ENCODE data around the gene ANTXR1.

Gene ANTXR1

GRCh38 chr2:69157441-69157840, 144.5 kb downstream of the ANTXR1 start:
- TF ChIP-seq CTCF (IDR thresholded peaks at IDR 0.05; ENCODE audit: borderline replicate concordance, insufficient read depth, low read depth, low read length): no peak
- no peak overlapping the region for H3K4me3 ChIP-seq (ENCODE audit: low read depth, low read length)

- H3K4me3 ChIP-seq (ENCODE audit: low read depth, low read length): no peak overlapping the region
- TF ChIP-seq CTCF (IDR thresholded peaks at IDR 0.05; ENCODE audit: borderline replicate concordance, insufficient read depth, low read depth, low read length): no peak
Measured at GRCh38 chr2:69159986-69160385, 147.0 kb downstream of the ANTXR1 start.

GRCh38 chr2:69162057-69162456, 149.1 kb downstream of the ANTXR1 start:
- no peak for TF ChIP-seq CTCF (IDR thresholded peaks at IDR 0.05; ENCODE audit: borderline replicate concordance, insufficient read depth, low read depth, low read length)
- H3K4me3 ChIP-seq (ENCODE audit: low read depth, low read length): no peak overlapping the region

- H3K4me3 ChIP-seq (ENCODE audit: low read depth, low read length): no peak overlapping the region
- no peak for TF ChIP-seq CTCF (IDR thresholded peaks at IDR 0.05; ENCODE audit: borderline replicate concordance, insufficient read depth, low read depth, low read length)
Measured at GRCh38 chr2:69163109-69163508, 150.1 kb downstream of the ANTXR1 start.

GRCh38 chr2:69163556-69163955, 150.6 kb downstream of the ANTXR1 start:
- H3K4me3 ChIP-seq (ENCODE audit: low read depth, low read length): no peak overlapping the region

GRCh38 chr2:69164061-69164778, 151.2 kb downstream of the ANTXR1 start:
- no peak overlapping the region for H3K4me3 ChIP-seq (ENCODE audit: low read depth, low read length)
- no peak for TF ChIP-seq CTCF (IDR thresholded peaks at IDR 0.05; ENCODE audit: borderline replicate concordance, insufficient read depth, low read depth, low read length)

More at GRCh38 chr2:69163556-69163955, 150.6 kb downstream of the ANTXR1 start:
- TF ChIP-seq CTCF (IDR thresholded peaks at IDR 0.05; ENCODE audit: borderline replicate concordance, insufficient read depth, low read depth, low read length): no peak

Measured in GM12875 (cell line).